NCI-H187 (cell line): ENCODE results near the gene ENTHD1.
"Not testable (repeated sequence)": the region's sequence is repeated elsewhere in the genome, so short reads cannot be mapped to it uniquely, and the experiment has no call there.

Experiments used
- DNase-seq, 2 experiments: peaks; one replicate each; lab custom pipeline; 2025; lab: John Stamatoyannopoulos, UW

The ENTHD1 gene

DNA sequence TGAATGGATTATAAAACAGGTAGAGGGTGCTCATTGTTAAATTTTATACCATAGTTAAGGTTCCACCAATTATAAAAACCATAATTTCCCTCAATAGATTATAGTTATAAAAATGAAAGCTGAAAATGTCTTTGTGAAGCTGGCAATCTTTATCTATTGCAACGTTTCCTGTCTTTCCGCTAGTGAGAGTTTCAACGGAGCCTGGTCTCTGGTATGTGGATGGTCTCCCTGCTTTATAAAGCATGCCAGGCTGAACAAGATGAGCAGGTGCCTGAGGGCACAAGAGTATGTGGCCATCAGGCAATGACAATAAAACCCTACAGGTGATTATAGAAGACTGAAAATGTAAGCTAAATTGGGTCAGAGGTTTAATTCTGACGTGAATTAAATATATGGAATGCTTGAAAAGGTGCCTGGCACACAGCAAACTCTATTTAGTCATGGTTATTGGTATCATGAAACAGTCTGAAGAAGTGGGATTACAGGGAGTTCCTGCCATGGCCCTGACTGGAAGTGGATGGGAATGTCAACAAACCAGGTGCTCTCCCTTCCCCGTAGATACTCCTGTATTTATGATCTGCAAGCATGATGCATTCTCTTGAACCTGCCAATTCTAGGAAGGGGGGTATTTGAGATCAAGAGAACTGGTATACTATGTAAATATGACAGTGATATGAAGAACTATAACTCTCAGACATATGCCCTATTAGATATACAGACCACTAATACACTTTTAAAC is 115.7 kb downstream of the ENTHD1 start:
- no peak for DNase-seq

DNA sequence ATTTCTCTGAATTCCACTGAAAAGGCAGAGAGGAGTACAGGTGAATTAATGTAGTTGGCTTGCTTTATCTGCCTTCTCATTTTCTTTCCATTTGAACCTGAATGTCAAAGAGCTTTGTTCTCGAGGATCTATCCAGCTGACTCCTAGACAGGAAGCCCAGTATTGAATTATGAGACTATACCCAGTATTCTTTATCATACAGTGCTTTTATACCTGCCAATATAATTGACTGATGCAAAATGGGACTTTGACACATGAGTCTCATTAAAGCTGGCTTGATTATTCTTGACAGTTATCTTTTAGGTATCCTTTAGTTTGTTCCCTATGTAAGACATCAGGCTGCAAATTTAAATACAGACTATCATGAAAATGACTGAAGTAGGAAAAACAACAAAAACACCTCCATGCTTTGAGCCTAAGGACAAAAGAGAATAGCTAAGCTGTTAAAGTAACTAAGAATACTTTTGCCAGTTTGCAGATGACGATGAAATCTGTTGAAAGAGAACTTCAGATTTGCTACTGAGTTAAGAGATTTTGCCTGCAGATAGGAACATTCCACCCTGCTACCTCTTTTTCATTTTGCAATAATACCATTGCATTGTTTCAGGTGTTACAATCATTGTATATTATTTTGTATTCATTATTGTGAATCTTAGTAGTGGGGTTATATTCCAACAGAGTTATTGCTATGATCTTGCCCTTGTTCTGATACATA is 117.1 kb downstream of the ENTHD1 start:
- DNase-seq, result no peak

DNA sequence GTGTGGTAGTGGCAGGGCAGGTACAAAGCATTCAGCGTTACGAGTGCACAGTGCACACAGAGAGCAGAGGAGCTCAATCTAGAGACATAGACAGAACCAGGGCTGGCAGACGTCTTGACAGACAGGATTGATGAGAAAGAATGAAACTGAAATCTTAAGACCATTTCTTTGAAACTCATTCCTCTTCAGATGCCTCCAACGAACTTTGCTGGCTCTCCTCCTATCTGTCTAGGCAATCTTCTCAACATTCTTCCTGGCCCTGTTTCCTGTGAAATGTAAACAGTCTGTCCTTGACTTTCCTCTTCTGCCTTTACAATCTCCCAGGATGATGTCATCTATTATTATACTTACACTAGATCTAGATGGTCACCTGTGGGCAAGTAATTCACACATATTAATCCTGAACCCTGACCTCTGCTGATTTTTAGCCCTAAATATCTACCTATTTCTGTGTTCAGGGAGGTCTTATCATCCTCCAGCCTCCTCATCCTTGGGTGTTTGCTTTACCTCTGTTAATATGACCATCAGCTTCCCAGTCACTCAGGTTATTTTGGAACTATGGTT is 119.5 kb downstream of the ENTHD1 start:
- no peak for DNase-seq

DNA sequence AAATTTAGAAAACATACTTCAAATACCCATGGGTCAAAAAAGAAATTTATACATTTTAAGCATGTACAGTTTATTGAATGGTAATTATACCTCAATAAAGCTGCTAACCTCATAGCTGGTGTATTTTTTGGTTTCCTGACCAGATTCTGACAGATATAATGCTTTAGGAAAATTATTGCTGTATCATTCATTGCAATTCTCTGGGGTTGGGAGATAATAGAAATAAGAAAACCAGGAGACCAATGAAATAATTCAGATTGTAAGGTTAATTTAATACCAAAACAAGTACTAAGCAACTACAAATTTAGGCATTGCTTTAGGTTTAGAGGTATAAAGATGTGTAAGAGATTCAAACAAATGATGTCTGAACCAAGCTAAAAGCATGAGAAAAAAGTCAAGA is 120.1 kb downstream of the ENTHD1 start:
- no peak for DNase-seq

DNA sequence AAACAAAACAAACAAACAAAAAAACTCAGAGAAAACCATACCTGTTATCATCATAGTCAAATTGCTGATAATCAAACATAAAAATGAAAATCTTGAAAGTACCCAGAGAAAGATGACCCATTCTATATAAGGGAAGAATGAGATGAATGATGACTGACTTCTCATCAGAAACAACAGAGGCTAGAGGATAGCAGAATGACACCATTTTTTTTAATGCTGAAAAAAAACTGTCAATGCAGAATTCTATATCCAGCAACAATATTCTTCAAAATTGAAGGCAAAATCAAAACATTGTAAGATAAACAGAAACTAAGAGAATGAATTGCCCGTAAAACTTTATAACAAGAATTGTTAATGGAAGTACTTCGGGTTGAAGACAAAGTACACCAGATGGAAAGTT is 122.1 kb downstream of the ENTHD1 start:
- no peak for DNase-seq

DNA sequence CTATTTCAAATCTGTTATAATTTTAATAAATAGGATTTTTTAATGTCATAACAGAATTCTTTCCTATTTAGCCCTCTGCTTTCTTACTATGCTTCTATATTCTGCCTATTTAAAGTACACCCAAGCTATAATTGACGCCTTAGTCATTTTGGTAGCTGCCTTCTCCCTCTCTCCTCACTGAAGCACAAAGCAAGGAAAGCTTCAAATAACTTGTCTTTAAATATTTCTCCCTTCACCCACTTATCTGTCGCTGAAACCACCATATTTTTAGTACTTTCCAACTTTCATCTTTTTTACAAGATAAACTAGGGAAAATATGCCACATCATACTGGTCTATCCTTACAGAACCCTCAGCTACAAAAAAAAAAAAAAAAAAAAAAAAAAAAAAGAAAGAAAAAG is 127.9 kb downstream of the ENTHD1 start:
- no peak for DNase-seq

DNA sequence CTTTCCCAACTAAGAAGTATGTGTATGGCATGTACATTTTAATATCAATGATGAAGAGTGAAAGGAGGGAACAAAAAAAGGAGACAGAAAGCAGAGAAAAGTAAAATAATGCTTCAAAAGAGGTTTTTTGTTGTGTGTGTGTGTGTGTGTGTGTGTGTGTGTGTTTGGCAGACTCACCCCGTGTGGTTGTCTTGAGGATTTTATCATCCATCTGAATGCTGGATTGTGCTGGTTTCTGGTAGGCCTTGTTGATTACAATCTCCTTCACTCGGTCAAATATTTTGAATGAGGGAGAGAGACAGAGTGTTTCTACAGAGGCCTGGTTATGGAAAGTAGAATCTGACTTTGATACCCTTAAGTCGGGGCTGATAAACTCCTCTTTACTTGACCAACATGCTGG is 128.5 kb downstream of the ENTHD1 start:
- DNase-seq, result no peak

DNA sequence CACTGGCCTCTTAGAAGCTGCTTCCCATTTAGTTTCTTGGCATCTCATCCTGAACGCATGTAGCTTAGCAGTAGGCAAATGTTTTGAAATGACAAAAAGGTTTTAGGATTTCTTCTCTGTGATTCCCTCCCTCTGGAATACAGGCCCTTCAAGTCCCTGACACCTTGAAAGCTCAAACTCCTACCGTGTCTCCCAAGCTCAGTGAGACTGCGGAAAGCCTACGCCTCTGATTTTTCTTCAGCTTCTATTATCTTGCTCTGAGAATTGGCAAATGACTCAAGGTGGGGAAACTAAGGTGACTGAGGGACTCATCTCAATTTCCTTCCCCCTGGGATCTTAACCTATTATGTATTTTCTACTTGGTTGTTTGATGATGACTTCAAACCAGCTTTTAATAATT is 130.3 kb downstream of the ENTHD1 start:
- DNase-seq, result no peak

DNA sequence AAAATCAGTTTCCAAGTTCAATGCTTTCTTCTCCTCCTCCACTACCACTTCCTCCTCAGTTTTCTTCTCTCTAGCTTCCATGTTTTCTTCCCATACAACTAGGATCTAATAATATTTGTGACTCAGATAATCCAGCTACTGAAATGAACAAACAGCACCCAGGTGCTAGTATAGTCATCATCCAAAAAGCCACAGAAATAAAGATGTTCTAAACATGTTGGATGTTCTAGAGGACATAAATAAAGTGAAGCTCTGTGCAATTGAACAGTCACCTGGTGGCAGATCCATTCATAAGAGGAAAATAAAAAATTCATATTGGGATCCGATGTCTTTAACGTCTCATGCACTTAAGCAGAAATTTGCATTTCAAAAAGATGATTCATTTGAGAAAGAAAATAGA is 142.8 kb downstream of the ENTHD1 start:
- DNase-seq, result no peak

DNA sequence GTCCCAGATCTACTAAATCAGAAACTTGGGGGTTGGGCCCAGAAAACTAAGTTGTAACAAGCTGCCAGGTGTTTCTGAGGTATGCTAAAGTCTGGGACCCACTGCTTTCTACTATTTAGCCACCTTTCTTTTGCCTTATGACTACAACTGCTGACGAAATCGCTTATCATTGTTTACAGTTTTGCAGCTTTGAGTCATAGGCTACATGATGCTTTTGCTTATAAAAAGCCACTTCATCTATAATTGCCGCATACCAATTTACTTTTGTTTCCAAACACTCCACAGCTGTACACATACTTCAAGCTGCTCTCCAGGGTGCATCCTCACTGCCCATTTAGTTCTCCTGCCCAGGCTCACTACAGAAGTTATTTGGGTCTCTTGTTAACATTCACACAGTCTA is 144.7 kb downstream of the ENTHD1 start:
- peak; percentile 4 to 6 for DNase-seq

DNA sequence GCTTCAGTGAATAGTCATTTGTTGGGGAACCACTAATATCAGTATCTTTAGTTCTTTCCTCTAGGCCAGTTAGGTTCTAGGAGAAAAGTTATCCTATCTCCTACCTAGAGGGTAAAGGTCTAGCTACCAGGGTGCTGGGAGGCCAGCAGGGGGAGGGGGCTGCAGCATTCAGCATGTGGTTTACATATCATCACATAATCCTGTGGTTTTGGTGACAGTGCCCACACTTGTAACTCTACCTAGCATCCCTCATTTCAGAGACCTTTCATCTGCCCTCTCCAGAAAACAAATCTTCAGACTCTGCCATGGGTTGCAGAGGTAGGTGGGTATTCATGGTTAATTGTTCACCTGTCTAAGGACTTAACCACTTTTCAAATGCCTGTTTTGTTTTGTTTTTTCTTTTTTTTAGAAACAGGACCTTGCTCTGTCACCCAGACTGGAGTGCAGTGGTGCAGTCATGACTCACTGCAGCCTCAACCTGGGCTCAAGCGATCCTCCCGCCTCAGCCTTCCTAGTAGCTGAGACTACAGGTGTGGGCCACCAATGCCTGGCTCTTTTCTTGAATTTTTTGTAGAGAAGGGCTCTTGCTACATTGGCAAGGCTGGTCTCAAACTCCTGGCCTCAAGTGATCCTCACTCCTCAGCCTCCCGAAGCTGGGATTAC is 146.8 kb downstream of the ENTHD1 start:
- no peak for DNase-seq

DNA sequence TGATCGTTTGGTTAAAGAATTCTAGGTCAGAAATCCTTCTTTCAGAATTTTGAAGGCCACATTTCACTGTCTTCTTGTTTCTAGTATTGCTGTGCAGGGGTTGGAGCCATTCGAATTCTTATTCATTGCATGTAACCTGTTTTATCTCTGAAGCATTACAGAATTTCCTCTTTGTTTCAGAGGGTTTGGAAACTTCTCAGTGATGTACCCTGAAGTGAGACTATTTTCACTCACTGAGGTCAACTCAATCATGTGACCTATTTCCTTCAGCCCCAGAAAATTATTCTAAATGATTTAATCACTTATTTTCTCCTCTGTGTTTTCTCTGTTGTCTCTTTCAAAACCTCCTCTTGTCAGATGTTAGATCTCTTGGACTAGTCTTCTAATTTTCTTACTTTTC is 147.8 kb downstream of the ENTHD1 start:
- DNase-seq, result no peak

DNA sequence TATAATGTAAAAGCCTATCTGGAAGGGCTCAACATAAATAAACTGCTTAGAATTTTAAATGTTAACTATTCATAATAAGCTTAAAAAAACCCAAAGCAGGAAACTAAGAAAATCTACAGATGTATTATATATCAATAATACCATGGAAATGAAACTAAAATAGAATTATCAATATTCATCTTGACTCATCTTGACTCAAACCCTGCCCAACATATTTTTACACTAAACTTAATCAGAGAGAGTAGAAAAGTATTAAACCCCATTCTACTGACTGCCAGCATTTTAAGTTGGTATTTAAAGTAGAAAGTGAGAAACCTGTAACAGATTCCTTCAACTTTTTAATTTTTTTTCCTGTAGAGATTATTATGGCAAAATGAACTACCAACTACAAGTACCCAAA is 149.2 kb downstream of the ENTHD1 start:
- DNase-seq, result no peak

DNA sequence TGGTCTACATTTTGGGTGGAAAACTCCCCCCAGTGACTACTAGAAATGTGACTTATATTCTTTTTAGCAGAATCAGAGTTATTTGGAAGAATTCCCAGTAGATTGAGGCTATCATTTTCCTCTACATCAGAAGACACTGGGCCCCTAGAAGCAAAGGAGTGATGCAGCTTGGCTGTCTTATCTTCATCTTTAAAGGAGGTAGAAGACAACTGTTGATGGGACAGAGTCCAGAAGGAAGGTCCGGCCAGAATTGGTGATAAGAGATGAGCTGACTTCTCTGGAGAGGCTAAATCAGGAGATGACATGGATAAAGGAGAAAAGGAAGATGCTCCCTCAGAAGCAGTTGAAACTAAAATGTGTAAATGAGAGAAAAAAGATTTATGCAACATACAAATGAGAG is 149.6 kb downstream of the ENTHD1 start:
- no peak for DNase-seq

DNA sequence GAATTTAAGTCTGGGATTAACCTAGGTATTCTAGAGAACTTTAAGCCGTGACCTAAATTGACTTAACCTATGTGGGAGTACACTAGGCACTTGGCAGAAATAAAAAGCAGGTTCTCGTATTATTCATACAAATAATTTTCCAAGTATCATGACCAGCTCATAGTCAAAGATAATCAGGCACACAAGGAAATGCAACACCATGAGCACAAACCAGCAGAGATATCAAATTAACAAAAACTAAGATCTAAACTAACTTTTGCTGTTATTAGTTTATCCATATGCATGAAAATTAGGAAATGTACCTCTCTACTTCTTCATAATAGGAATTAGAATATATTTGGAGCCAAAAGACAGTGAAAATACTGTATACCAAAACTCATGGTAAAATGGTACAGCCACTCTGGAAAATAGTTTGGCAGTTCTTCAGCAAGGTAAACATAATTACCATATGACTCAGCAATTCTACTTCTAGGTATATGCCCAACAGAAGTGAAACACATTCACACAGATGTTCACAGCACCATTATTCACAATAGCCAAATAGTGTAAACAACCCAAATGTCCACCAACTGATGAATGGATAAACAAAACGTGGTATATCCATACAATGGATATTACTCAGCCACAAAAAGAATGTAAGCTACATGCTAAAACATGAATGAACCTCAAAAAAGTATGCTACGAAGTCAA is 154.1 kb downstream of the ENTHD1 start:
- DNase-seq, result no peak

DNA sequence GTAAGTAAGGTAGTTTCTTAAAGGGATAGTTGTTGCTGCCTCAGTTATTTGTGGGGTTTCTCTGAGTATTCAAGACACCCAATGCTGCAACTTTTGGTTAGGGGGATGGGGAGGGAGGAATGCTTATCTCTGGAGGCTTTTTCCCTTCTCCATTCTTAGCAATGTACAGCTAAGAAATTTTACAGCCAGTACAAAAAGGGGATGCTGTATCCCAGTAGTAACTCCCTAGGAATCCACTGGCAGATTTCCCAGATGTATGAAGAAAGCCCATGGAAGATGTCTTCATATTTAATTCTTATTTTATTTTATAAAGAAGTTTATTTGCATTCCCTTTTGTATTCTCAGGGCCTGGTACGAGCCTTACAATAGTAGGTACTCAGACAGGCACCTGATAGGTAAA is 154.8 kb downstream of the ENTHD1 start:
- DNase-seq, result no peak

DNA sequence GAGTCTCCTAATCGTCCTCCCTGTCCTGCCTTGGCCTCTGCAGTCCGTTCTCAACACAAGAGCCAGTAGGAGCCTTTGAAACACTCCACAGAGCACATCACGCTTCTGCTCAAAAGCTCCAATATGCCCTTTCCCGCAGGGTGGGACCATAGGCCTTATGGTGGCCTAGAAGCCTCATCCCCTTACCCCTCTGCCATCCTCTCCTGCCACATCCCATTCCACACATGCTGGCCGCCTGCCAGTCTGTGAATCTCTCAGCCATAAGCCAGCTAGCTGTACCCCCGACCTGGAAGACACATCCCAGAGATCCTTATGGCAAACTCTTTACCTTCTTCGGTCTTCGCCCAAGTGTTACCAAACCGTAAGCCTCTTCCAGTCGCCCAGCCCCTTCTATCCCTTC is 157.8 kb downstream of the ENTHD1 start:
- no peak for DNase-seq

DNA sequence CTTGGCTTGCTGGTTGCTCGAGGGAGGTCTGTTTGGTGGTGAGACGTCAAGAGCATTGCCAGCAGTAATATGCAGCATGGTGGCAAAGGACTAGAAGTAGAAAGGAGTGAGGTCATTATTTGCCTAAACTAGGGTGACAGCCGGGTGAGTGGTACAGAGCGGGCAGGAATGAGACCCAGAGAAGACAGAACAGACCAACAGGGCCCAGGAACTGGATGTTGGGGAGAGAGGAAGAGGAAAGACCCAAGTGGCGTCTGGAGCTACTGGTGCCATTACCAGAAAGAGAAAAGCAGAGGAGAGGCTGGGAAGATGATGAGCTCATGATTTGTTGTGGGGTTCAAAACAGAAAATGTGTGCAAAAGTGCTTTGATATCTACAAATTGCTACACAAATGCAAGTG is 158.7 kb downstream of the ENTHD1 start:
- DNase-seq, result no peak

DNA sequence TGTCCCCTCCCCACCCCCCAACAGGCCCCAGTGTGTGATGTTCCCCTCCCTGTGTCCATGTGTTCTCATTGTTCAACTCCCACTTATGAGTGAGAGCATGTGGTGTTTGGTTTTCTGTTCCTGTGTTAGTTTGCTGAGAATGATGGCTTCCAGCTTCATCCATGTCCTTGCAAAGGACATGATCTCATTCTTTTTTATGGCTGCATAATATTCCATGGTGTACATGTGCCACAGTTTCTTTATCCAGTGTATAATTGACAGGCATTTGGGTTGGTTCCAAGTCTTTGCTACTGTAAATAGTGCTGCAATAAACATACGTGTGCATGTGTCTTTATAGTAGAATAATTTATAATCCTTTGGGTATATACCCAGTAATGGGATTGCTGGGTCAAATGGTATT is 159.5 kb downstream of the ENTHD1 start:
- not testable (repeated sequence) for DNase-seq

DNA sequence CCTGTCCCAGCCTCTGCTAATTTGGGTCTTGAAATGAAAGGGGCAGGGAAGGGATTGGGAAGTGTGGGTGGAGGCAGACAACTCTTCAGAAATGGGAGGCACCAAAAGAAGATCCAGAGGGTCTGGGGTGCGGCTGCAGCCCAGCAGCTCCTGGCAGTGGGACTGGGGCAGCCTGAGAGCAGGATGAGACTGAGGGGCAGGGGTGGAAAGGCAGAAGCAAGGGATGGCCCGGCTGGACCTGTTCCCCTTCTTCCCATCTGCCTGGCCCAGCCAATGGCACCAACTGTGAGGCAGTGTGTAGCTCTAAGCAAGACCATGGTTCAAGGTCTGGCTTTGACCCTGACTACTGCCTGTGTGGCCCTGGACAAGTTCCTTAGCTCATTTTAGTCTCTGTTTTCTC is 160.4 kb downstream of the ENTHD1 start:
- no peak for DNase-seq

DNA sequence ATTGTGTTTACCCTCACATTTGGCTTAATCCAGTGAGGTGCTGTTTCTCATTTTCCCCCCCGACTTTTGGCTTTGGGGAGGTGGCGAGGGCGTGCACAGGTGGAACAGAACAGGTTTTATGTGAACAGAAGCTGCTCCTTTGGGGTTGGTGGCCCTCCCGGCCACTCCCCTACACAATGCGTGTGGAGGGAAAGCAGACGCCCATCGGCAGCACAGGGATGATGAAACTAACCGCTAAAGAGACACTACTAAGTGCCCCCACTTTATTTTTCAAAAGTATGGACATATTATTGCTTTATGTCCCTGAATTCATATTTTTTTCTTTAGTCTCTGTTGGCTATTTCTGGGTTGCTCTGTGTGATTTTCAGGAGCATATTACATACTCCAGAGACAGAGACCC is 160.9 kb downstream of the ENTHD1 start:
- DNase-seq, result no peak

DNA sequence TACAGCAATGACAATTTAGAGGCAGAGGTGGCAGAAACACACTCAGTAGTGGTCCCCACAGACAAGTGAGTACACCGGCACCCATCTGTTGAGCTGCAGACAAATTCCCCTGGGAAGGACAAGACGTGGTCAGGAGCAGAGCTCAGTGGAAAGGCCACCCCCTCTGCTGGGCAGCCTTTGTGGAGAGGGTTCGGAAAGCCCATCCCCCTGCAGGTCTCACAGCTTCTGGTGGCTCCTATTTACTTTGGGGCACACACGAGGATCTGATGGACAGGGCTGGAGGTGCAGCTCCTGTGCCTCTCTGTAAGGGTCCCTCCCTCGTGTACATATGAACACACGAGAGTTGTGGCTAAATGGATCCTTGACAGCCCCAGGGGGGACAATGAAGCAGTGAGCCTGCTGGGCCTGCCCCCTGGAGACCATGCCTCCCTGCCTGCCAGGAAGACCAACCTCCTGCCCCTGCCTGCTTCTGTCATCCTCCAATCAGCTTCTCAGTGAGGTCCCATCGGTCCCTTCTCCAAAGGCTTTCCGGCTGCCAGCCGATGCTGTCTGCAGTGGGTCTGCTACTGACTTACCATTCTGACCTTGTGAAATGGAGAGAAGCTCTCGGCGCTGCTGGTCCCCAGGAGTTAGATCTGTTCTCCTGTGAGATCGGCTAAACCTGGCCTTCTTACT is 161.5 kb downstream of the ENTHD1 start:
- DNase-seq, result no peak
